K562 (cell line): ENCODE measurements around the gene GABRA4. TPM values are rescaled to one million over a fixed set of nuclear protein-coding genes. Genes with fewer than 3 reads are reported as not detected.

Source experiments
- ATAC-seq: fragments of 200-7000 bp; cut with Tn5 transposase; 3 replicates; pipeline ENCODE4 v1.9.1; 2020; ENCODE audit warnings: moderate library complexity
- BruUV-seq: library from RNA; stranded (reverse); fragments of 400-500 nt; replicated peaks from 2 replicates; lab custom pipeline; 2021; lab: Mats Ljungman, UMichigan
- CTCF ChIA-PET: fragments of 300-600 bp; formaldehyde crosslinking; extraction: SDS; loops from one replicate; lab custom pipeline; 2021; ENCODE audit warnings: low intra/inter-chr PET ratio; lab: Yijun Ruan, JAX
- POLR2A ChIA-PET: fragments of 300-600, 350-650 bp; sonication (Branson Sonifier 250); formaldehyde crosslinking; extraction: SDS; loops from one replicate; lab custom pipeline; 2021; ENCODE audit warnings: antibody characterized with exemption, inconsistent platforms; lab: Yijun Ruan, JAX
- DNase-seq, 4 experiments: peaks; one replicate each; pipeline versions ENCODE4 v3.0.0 to v3.0.0-alpha.2; 2011 to 2018; ENCODE audit warnings: low spot score in 3 of 4, mixed read lengths in 3 of 4; ENCODE audit errors: extremely low read depth in 1 of 4
- FAIRE-seq: peaks from 2 replicates; lab custom pipeline; 2011; peaks lifted over from hg19 to GRCh38; lab: Jason Lieb, UNC
- H2AFZ ChIP-seq: 2 replicates; pipeline ENCODE4 v1.6.0; 2011; ENCODE audit warnings: low read depth, low read length, control low read depth, inconsistent platforms
- H3K27ac ChIP-seq: fragments of 200-600 bp; 3 replicates; pipeline ENCODE4 v1.8.0; 2011; ENCODE audit warnings: low read depth, mild to moderate bottlenecking, control low read depth, inconsistent platforms, low read length, moderate library complexity, mixed read lengths; ENCODE audit errors: extremely low read depth
- H3K27me3 ChIP-seq, 2 experiments: fragments of 300-600 bp in 1 of 2; 2 replicates in 1 of 2; 3 replicates in 1 of 2; pipeline versions ENCODE4 v1.6.0 to v1.8.0; 2011; ENCODE audit warnings: inconsistent platforms in 2 of 2, low read length in 2 of 2, mild to moderate bottlenecking in 1 of 2, mixed read lengths in 1 of 2, moderate library complexity in 1 of 2; ENCODE audit not compliant: control insufficient read depth in 2 of 2, insufficient read depth in 2 of 2
- H3K36me3 ChIP-seq: fragments of 300-600 bp; 3 replicates; pipeline ENCODE4 v1.8.0; 2011; ENCODE audit warnings: mild to moderate bottlenecking, low read length, inconsistent platforms; ENCODE audit not compliant: control insufficient read depth, insufficient read depth
- H3K4me1 ChIP-seq, 2 experiments: fragments of 200-600 bp in 1 of 2; replicated peaks in 1 of 2; 2 replicates in 1 of 2; 3 replicates in 1 of 2; pipeline versions ENCODE4 v1.5.1 to v1.8.0; 2011; ENCODE audit warnings: inconsistent platforms in 2 of 2, low read length in 2 of 2, mild to moderate bottlenecking in 1 of 2, mixed read lengths in 1 of 2, moderate library complexity in 1 of 2; ENCODE audit not compliant: control insufficient read depth in 2 of 2, insufficient read depth in 2 of 2
- H3K4me2 ChIP-seq: 2 replicates; pipeline ENCODE4 v1.6.1; 2011; ENCODE audit warnings: low read length, control low read depth, inconsistent platforms, mixed read lengths; ENCODE audit not compliant: insufficient read depth
- H3K4me3 ChIP-seq: fragments of 200-600 bp; sonication (generic), shearing (Covaris generic); 2 replicates; pipeline ENCODE4 v1.5.1; 2016; ENCODE audit warnings: control low read depth, inconsistent platforms
- H3K79me2 ChIP-seq: fragments of 200-600 bp; 3 replicates; pipeline ENCODE4 v1.8.0; 2011; ENCODE audit warnings: low read length, inconsistent platforms; ENCODE audit not compliant: control insufficient read depth, insufficient read depth
- H3K9ac ChIP-seq, 2 experiments: 2 replicates each; pipeline versions ENCODE4 v1.6.0 to v1.6.1; 2011; ENCODE audit warnings: low read depth in 2 of 2, low read length in 2 of 2, control low read depth in 1 of 2, inconsistent platforms in 1 of 2, mild to moderate bottlenecking in 1 of 2, mixed read lengths in 1 of 2; ENCODE audit not compliant: insufficient read depth in 1 of 2
- H3K9me1 ChIP-seq: one replicate; pipeline ENCODE4 v1.6.0; 2011; ENCODE audit warnings: inconsistent platforms, mild to moderate bottlenecking, low read length, moderate library complexity; ENCODE audit not compliant: control insufficient read depth, insufficient read depth
- H3K9me3 ChIP-seq: replicated peaks from 2 replicates; pipeline ENCODE4 v1.5.1; 2011; ENCODE audit warnings: low read depth, low read length, inconsistent platforms; ENCODE audit not compliant: control insufficient read depth, insufficient read depth
- H4K20me1 ChIP-seq: replicated peaks from 2 replicates; pipeline ENCODE4 v1.6.1; 2011; ENCODE audit warnings: low read length, inconsistent platforms, mixed read lengths; ENCODE audit not compliant: control insufficient read depth, insufficient read depth
- ATF1 ChIP-seq, 2 experiments: fragments of 450-650 bp in 1 of 2; IDR thresholded peaks; 2 replicates each; pipeline ENCODE4 v1.6.1; 2016; ENCODE audit warnings: missing compliant biosample characterization in 1 of 2, missing genetic modification characterization in 1 of 2
- BACH1 ChIP-seq: fragments of 200-800 bp; sonication (Bioruptor generic); IDR thresholded peaks from 2 replicates; pipeline ENCODE4 v1.6.1; 2016; ENCODE audit warnings: missing genetic modification characterization, missing compliant biosample characterization
- CCAR2 ChIP-seq: fragments of 200-400 bp; formaldehyde crosslinking; IDR thresholded peaks from 2 replicates; pipeline ENCODE4 v1.6.1; 2017; ENCODE audit warnings: mild to moderate bottlenecking, low read depth, low read length
- FOXA1 ChIP-seq: fragments of 450-650 bp; IDR thresholded peaks from 2 replicates; pipeline ENCODE4 v1.6.1; 2016; ENCODE audit warnings: mild to moderate bottlenecking, borderline replicate concordance
- FOXA3 ChIP-seq, 2 experiments: fragments of 450-650 bp in 1 of 2; sonication (generic) in 1 of 2; formaldehyde crosslinking; IDR thresholded peaks in 1 of 2; conservative IDR thresholded peaks in 1 of 2; 2 replicates each; pipeline versions ENCODE4 v1.4.0 to v1.8.0; 2020 to 2022; ENCODE audit warnings: mild to moderate bottlenecking in 2 of 2, missing genetic modification reagents in 1 of 2
- GTF2F1 ChIP-seq: IDR thresholded peaks from 2 replicates; pipeline ENCODE4 v1.6.1; 2011; ENCODE audit warnings: low read depth, low read length, improper control_type of control experiment
- HNRNPK ChIP-seq: fragments of 200-400 bp; formaldehyde crosslinking; IDR thresholded peaks from one replicate; pipeline ENCODE4 v1.6.1; 2018; ENCODE audit warnings: mild to moderate bottlenecking, low read depth, low read length; ENCODE audit not compliant: poor library complexity, severe bottlenecking
- MITF ChIP-seq: IDR thresholded peaks from 2 replicates; pipeline ENCODE4 v1.6.1; 2014; ENCODE audit warnings: antibody characterized with exemption
- NCOA6 ChIP-seq: fragments of 450-650 bp; IDR thresholded peaks from 2 replicates; pipeline ENCODE4 v1.6.1; 2017; ENCODE audit warnings: mild to moderate bottlenecking
- NR3C1 ChIP-seq: sonication (generic); formaldehyde crosslinking; IDR thresholded peaks from 2 replicates; pipeline ENCODE4 v1.8.1; 2022; ENCODE audit warnings: missing genetic modification reagents
- PURB ChIP-seq: sonication (generic); formaldehyde crosslinking; IDR thresholded peaks from 2 replicates; pipeline ENCODE4 v1.9.0; 2021; ENCODE audit warnings: low read depth, mild to moderate bottlenecking, missing genetic modification reagents
- RBM34 ChIP-seq: fragments of 200-400 bp; formaldehyde crosslinking; IDR thresholded peaks from 2 replicates; pipeline ENCODE4 v1.6.1; 2018; ENCODE audit warnings: low read length, borderline replicate concordance; ENCODE audit not compliant: insufficient read depth
- RNF2 ChIP-seq: sonication (generic); IDR thresholded peaks from 2 replicates; pipeline ENCODE4 v1.6.1; 2016
- TBP ChIP-seq: optimal IDR thresholded peaks from 2 replicates; pipeline ENCODE3; 2011; ENCODE audit warnings: low read depth, low read length, improper control_type of control experiment
- TRIM28 ChIP-seq: fragments of 450-650 bp; IDR thresholded peaks from 2 replicates; pipeline ENCODE4 v1.6.1; 2017
- XRCC4 ChIP-seq: IDR thresholded peaks from one replicate; pipeline ENCODE4 v1.6.1; 2011; ENCODE audit not compliant: insufficient read depth, insufficient read length; ENCODE audit errors: extremely low read depth
- YY1 ChIP-seq, 3 experiments: IDR thresholded peaks; 2 replicates each; pipeline ENCODE4 v1.6.1; 2011; ENCODE audit warnings: low read length in 2 of 3, mild to moderate bottlenecking in 2 of 3, moderate library complexity in 2 of 3, borderline replicate concordance in 1 of 3, control low read depth in 1 of 3, low read depth in 1 of 3; ENCODE audit not compliant: insufficient read depth in 3 of 3, insufficient replicate concordance in 2 of 3, control insufficient read depth in 1 of 3, insufficient read length in 1 of 3; ENCODE audit errors: extremely low read depth in 1 of 3
- ZNF3 ChIP-seq: fragments of 250-450 bp; sonication (Bioruptor Pico); IDR thresholded peaks from 2 replicates; pipeline ENCODE4 v1.5.0; 2021; ENCODE audit warnings: mild to moderate bottlenecking, moderate library complexity
- WGBS: fragments of 100-300 bp; shearing (Covaris generic); methylation state at CpG from one replicate; pipeline ENCODE4 v1.1.6; 2016; ENCODE audit warnings: low coverage, mixed read lengths; ENCODE audit not compliant: insufficient coverage; ENCODE audit errors: missing lambda C conversion rate; 5-methylcytosine and 5-hydroxymethylcytosine counted together
- in situ Hi-C: fragments of 300-500 bp; cut with MboI; formaldehyde crosslinking; loops from 4 replicates; pipeline ENCODE4 v1.15.0; 2018; ENCODE audit warnings: inconsistent platforms, mixed read lengths
- intact Hi-C: fragments of 100-400 bp; cut with micrococcal nuclease; formaldehyde crosslinking; loops from 2 replicates; pipeline ENCODE4 v1.14.2; 2022
- polyA plus RNA-seq, 8 experiments: library from polyadenylated mRNA; depleted of rRNA in 4 of 8; stranded (reverse) in 5 of 8; unstranded in 3 of 8; fragments of >200 nt; fragmentation: Nextera tagmentation in 2 of 8; fragmentation: Illumina TruSeq in 1 of 8; extraction: Ambion mirVana in 2 of 8; extraction: Trizol in 1 of 8; gene quantifications; 2 replicates each; pipeline versions ENCODE4 v1.2.1 to v1.2.3, GENCODE V29; 2011 to 2014; ENCODE audit warnings: inconsistent platforms in 1 of 8, missing spikeins in 1 of 8
- total RNA-seq, 7 experiments: library from RNA; depleted of rRNA in 6 of 7; stranded (reverse); fragments of >200 nt in 6 of 7; fragmentation: Illumina TruSeq in 2 of 7; extraction: Trizol in 2 of 7; gene quantifications; 2 replicates each; pipeline versions ENCODE4 v1.2.1 to v1.2.3, GENCODE V29; 2011 to 2021; ENCODE audit warnings: low replicate concordance in 1 of 7
- TF ChIP-seq, protein P1 (sequence below): fragments of 450-650 bp; formaldehyde crosslinking; IDR thresholded peaks from 2 replicates; pipeline ENCODE4 v1.4.0; 2020; ENCODE audit warnings: mild to moderate bottlenecking, moderate library complexity

The GABRA4 gene
- total and polyA plus RNA-seq, 9 of the 15 experiments (the other 6 are each of a cell fraction or from before 2014, with no cell fraction given), result not detected

- H2AFZ ChIP-seq, result no peak overlapping the region
- no peaks in the 10 kb centered on the region for H3K9me3 ChIP-seq
- H3K4me1 ChIP-seq, result no peaks in the 10 kb centered on the region
- DNase-seq, result no peak
- no peaks in the 10 kb centered on the region for H3K9me1 ChIP-seq
- in situ Hi-C loops, result no loop called here
- BruUV-seq, result no TSS peak
- no peaks in the 10 kb centered on the region for H3K79me2 ChIP-seq
- intact Hi-C loops, result no loop called here
- no peak for ATAC-seq
- no peak overlapping the region for H3K27ac ChIP-seq
- H3K4me2 ChIP-seq, result no peak overlapping the region
- WGBS, result 2% methylated on average over 4 of the region's 4 CpGs
- ChIA-PET POLR2A (no interaction called here), CTCF (interaction anchor here (0.6 kb wide), 1 partner anchor 1553 kb away, joined by 3 read pairs; no protein-coding TSS in a partner anchor)
- no peaks in the 10 kb centered on the region for H3K27me3 ChIP-seq
- FAIRE-seq, result no peak
- H3K36me3 ChIP-seq, result no peaks in the 10 kb centered on the region
- H3K9ac ChIP-seq, result no peak overlapping the region
- no peaks in the 10 kb centered on the region for H4K20me1 ChIP-seq
- no peak overlapping the region for H3K4me3 ChIP-seq
- TF ChIP-seq RNF2 (no peak), TRIM28 (no peak), HNRNPK (no peak), NR3C1 (CRISPR knock-in tag) (no peak), YY1 (IDR thresholded peaks at IDR 0.05; ENCODE audit: borderline replicate concordance in 1 of 3, control insufficient read depth in 1 of 3, extremely low read depth in 1 of 3, insufficient read depth in 3 of 3, insufficient read length in 1 of 3, insufficient replicate concordance in 2 of 3, low read depth in 1 of 3, low read length in 2 of 3) (no peak), TBP (no peak), FOXA1 (no peak), ZNF3 (no peak), PURB (CRISPR knock-in tag) (no peak), MITF (no peak), BACH1 (tag) (no peak), ATF1 (CRISPR knock-in tag; IDR thresholded peaks at IDR 0.05) (no peak), ATF1 (tag; IDR thresholded peaks at IDR 0.05) (no peak), FOXA3 (CRISPR knock-in tag; conservative IDR thresholded peaks at IDR 0.05 in 1 of 2, IDR thresholded peaks at IDR 0.05 in 1 of 2) (no peak), XRCC4 (no peak), NCOA6 (no peak), GTF2F1 (no peak), RBM34 (no peak), CCAR2 (no peak)
- TF ChIP-seq, protein P1, sequence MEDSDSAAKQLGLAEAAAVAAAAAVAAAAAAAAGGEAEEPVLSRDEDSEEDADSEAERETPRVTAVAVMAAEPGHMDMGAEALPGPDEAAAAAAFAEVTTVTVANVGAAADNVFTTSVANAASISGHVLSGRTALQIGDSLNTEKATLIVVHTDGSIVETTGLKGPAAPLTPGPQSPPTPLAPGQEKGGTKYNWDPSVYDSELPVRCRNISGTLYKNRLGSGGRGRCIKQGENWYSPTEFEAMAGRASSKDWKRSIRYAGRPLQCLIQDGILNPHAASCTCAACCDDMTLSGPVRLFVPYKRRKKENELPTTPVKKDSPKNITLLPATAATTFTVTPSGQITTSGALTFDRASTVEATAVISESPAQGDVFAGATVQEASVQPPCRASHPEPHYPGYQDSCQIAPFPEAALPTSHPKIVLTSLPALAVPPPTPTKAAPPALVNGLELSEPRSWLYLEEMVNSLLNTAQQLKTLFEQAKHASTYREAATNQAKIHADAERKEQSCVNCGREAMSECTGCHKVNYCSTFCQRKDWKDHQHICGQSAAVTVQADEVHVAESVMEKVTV (CRISPR knock-in tag), result no peak
These were observed 13.7 kb downstream of the GABRA4 start for GRCh38 chr4:46979726-46980125.
